HUES6 (cell line): ENCODE results near the gene SCTR.
A peak's percentile ranks its signal among the peaks of the same experiment; 100 is the strongest.

Experiments
- H3K27ac ChIP-seq: 2 replicates; pipeline ENCODE4 v1.7.0; 2013; ENCODE audit warnings: low read depth, mild to moderate bottlenecking, low read length, inconsistent platforms
- H3K27me3 ChIP-seq: 2 replicates; pipeline ENCODE4 v1.6.1; 2013; ENCODE audit warnings: low read length; ENCODE audit not compliant: control insufficient read depth, insufficient read depth
- H3K36me3 ChIP-seq: 2 replicates; pipeline ENCODE4 v1.6.1; 2013; ENCODE audit warnings: low read length; ENCODE audit not compliant: control insufficient read depth, insufficient read depth
- H3K4me1 ChIP-seq: 2 replicates; pipeline ENCODE4 v1.6.1; 2013; ENCODE audit warnings: low read length; ENCODE audit not compliant: control insufficient read depth, insufficient read depth
- H3K4me3 ChIP-seq: 2 replicates; pipeline ENCODE4 v1.5.1; 2013; ENCODE audit warnings: low read depth, low read length
- H3K9ac ChIP-seq: one replicate; pipeline ENCODE4 v1.6.1; 2013; ENCODE audit warnings: mild to moderate bottlenecking, low read length
- H3K9me3 ChIP-seq: 2 replicates; pipeline ENCODE4 v1.6.1; 2013; ENCODE audit warnings: low read depth, low read length; ENCODE audit not compliant: control insufficient read depth, insufficient read depth

Gene SCTR

GRCh38 chr2:119544939-119545475 lies 20.7 kb upstream of the SCTR start:
- no peaks in the 10 kb centered on the region for H3K36me3 ChIP-seq

GRCh38 chr2:119544075-119544938 lies 20.0 kb upstream of the SCTR start, which contains the start of gene CFAP221:
Gene CFAP221 (plus strand): TSS chr2:119544449. CDS start chr2:119546132, 1,683 bp downstream.
- peaks cover 4% of the 10 kb centered on the region; the same call in 1 of the 2 replicates for H3K9me3 ChIP-seq
- H3K27ac ChIP-seq, result peak within 1 kb of the TSS; percentile 83; the same call in 1 of the 2 replicates
- H3K4me1 ChIP-seq, result peaks cover 6% of the 10 kb centered on the region; the same call in 1 of the 2 replicates
- peak within 1 kb of the TSS; percentile 79 for H3K4me3 ChIP-seq
- H3K9ac ChIP-seq, result peak within 1 kb of the TSS; percentile 97
- peaks cover 9% of the 10 kb centered on the region for H3K27me3 ChIP-seq
- no peaks in the 10 kb centered on the region for H3K36me3 ChIP-seq

More at GRCh38 chr2:119544939-119545475, 20.7 kb upstream of the SCTR start:
- H3K9ac ChIP-seq, result peak overlapping the region; percentile 73
- H3K27ac ChIP-seq, result no peak overlapping the region
- peak overlapping the region; percentile 79 for H3K4me3 ChIP-seq
- peaks cover under 1% of the 10 kb centered on the region; the same call in 1 of the 2 replicates for H3K9me3 ChIP-seq
- peaks cover 6% of the 10 kb centered on the region; the same call in 1 of the 2 replicates for H3K4me1 ChIP-seq
- H3K27me3 ChIP-seq, result peaks cover 9% of the 10 kb centered on the region

GRCh38 chr2:119541476-119541875 lies 17.2 kb upstream of the SCTR start:
- H3K27me3 ChIP-seq, result peaks cover 9% of the 10 kb centered on the region
- H3K36me3 ChIP-seq, result no peaks in the 10 kb centered on the region
- peaks cover 6% of the 10 kb centered on the region; the same call in 1 of the 2 replicates for H3K4me1 ChIP-seq
- no peak overlapping the region for H3K27ac ChIP-seq
- no peak overlapping the region for H3K4me3 ChIP-seq
- peaks cover 4% of the 10 kb centered on the region; the same call in 1 of the 2 replicates for H3K9me3 ChIP-seq
- H3K9ac ChIP-seq, result no peak overlapping the region

- no peaks in the 10 kb centered on the region for H3K27me3 ChIP-seq
- no peak overlapping the region for H3K4me3 ChIP-seq
- H3K9me3 ChIP-seq, result peaks cover 9% of the 10 kb centered on the region; the same call in 1 of the 2 replicates
- H3K9ac ChIP-seq, result no peak overlapping the region
- no peaks in the 10 kb centered on the region; the same call in 1 of the 2 replicates for H3K4me1 ChIP-seq
- no peak overlapping the region for H3K27ac ChIP-seq
- no peaks in the 10 kb centered on the region for H3K36me3 ChIP-seq
Measured at GRCh38 chr2:119537792-119538191, 13.5 kb upstream of the SCTR start.

GRCh38 chr2:119536707-119537106 lies 12.4 kb upstream of the SCTR start:
- Histone ChIP-seq H3K4me1 (peaks cover under 1% of the 10 kb centered on the region; the same call in 1 of the 2 replicates), H3K9ac (no peak overlapping the region), H3K4me3 (no peak overlapping the region), H3K27ac (no peak overlapping the region), H3K9me3 (peaks cover 9% of the 10 kb centered on the region; the same call in 1 of the 2 replicates), H3K36me3 (no peaks in the 10 kb centered on the region), H3K27me3 (no peaks in the 10 kb centered on the region)

- Histone ChIP-seq H3K27me3 (no peaks in the 10 kb centered on the region), H3K9ac (no peak overlapping the region), H3K9me3 (peaks cover 9% of the 10 kb centered on the region; the same call in 1 of the 2 replicates), H3K4me1 (0 out of 2 replicates have a peak, but pooled peaks cover 3% of the 10 kb centered on the region), H3K4me3 (no peak overlapping the region), H3K27ac (no peak overlapping the region), H3K36me3 (no peaks in the 10 kb centered on the region)
Measured at GRCh38 chr2:119536211-119536610, 11.9 kb upstream of the SCTR start.

- Histone ChIP-seq H3K27ac (no peak overlapping the region), H3K9ac (no peak overlapping the region), H3K27me3 (no peaks in the 10 kb centered on the region), H3K4me3 (no peak overlapping the region), H3K4me1 (0 out of 2 replicates have a peak, but pooled peaks cover 3% of the 10 kb centered on the region), H3K36me3 (no peaks in the 10 kb centered on the region), H3K9me3 (peaks cover 5% of the 10 kb centered on the region; the same call in 1 of the 2 replicates)
Measured at GRCh38 chr2:119533560-119533959, 9.3 kb upstream of the SCTR start.

- Histone ChIP-seq H3K9ac (no peak overlapping the region), H3K36me3 (no peaks in the 10 kb centered on the region), H3K4me1 (peaks cover 16% of the 10 kb centered on the region), H3K27ac (no peak overlapping the region), H3K4me3 (no peak overlapping the region), H3K27me3 (peaks cover 9% of the 10 kb centered on the region), H3K9me3 (peaks cover 5% of the 10 kb centered on the region; the same call in 1 of the 2 replicates)
Measured at GRCh38 chr2:119531292-119531691, 7.0 kb upstream of the SCTR start.

- no peak overlapping the region for H3K27ac ChIP-seq
- no peak overlapping the region for H3K4me3 ChIP-seq
- H3K27me3 ChIP-seq, result peaks cover 41% of the 10 kb centered on the region
- H3K9ac ChIP-seq, result no peak overlapping the region
- H3K9me3 ChIP-seq, result no peaks in the 10 kb centered on the region; the same call in 1 of the 2 replicates
- H3K36me3 ChIP-seq, result no peaks in the 10 kb centered on the region
- H3K4me1 ChIP-seq, result peaks cover 16% of the 10 kb centered on the region
Measured at GRCh38 chr2:119527999-119528398, 3.7 kb upstream of the SCTR start.

GRCh38 chr2:119525614-119526013 lies 1.3 kb upstream of the SCTR start:
- Histone ChIP-seq H3K27ac (no peak overlapping the region), H3K36me3 (no peaks in the 10 kb centered on the region), H3K4me1 (peaks cover 13% of the 10 kb centered on the region), H3K9me3 (no peaks in the 10 kb centered on the region), H3K4me3 (no peak overlapping the region), H3K9ac (no peak overlapping the region), H3K27me3 (peaks cover 65% of the 10 kb centered on the region)
